ENCODE data around the gene MUC21. TPM values are rescaled to one million over a fixed set of nuclear protein-coding genes. Genes with fewer than 3 reads are reported as not detected.

Gene MUC21
- total and polyA plus RNA-seq, 4 donors = 0.20 to 0.75 TPM; not detected in 2

Other genes with a start within 250 kb of the MUC21 start
- 100 to 1,000 TPM; 172 to 222 TPM for gene FLOT1, start 241.0 kb upstream of the MUC21 start, total RNA-seq
- gene FLOT1, start 241.0 kb upstream of the MUC21 start, polyA plus RNA-seq = 100 to 1,000 TPM; 153 to 213 TPM
- 10 to 100 TPM; 62.0 to 72.9 TPM for gene IER3, start 239.2 kb upstream of the MUC21 start, total RNA-seq
- 10 to 100 TPM; 17.8 to 88.8 TPM for gene IER3, start 239.2 kb upstream of the MUC21 start, polyA plus RNA-seq
- 10 to 100 TPM; 29.5 to 32.0 TPM for gene DDR1, start 99.2 kb upstream of the MUC21 start, total RNA-seq
- 10 to 100 TPM in 1 of 2 donors, 1 to 10 TPM in 1; 6.8 to 15.4 TPM for gene DDR1, start 99.2 kb upstream of the MUC21 start, polyA plus RNA-seq
- 10 to 100 TPM; 31.2 to 37.0 TPM for gene GTF2H4, start 75.5 kb upstream of the MUC21 start, total RNA-seq
- 10 to 100 TPM in 1 of 2 donors, 1 to 10 TPM in 1; 3.9 to 88.2 TPM for gene GTF2H4, start 75.5 kb upstream of the MUC21 start, polyA plus RNA-seq
- 10 to 100 TPM; 16.0 to 19.1 TPM for gene VARS2, start 69.5 kb upstream of the MUC21 start, total RNA-seq
- gene VARS2, start 69.5 kb upstream of the MUC21 start, polyA plus RNA-seq = 10 to 100 TPM in 1 of 2 donors, 1 to 10 TPM in 1; 9.6 to 65.7 TPM
- gene SFTA2, start 51.5 kb upstream of the MUC21 start, total RNA-seq = not detected
- gene SFTA2, start 51.5 kb upstream of the MUC21 start, polyA plus RNA-seq = 1 to 10 TPM in 1 of 2 donors, not detected in 1; 2.4 TPM
- not detected for gene MUCL3, start 42.7 kb upstream of the MUC21 start, total RNA-seq
- under 1 TPM; 0.13 to 0.18 TPM for gene MUCL3, start 42.7 kb upstream of the MUC21 start, polyA plus RNA-seq
- gene MUC22, start 26.8 kb downstream of the MUC21 start, total RNA-seq = not detected
- gene MUC22, start 26.8 kb downstream of the MUC21 start, polyA plus RNA-seq = not detected
- not detected for gene C6orf15, start 128.9 kb downstream of the MUC21 start, total RNA-seq
- gene C6orf15, start 128.9 kb downstream of the MUC21 start, polyA plus RNA-seq = not detected
- gene PSORS1C1, start 131.1 kb downstream of the MUC21 start, total RNA-seq = 1 to 10 TPM; 3.0 to 4.3 TPM
- gene PSORS1C1, start 131.1 kb downstream of the MUC21 start, polyA plus RNA-seq = 1 to 10 TPM; 1.6 to 6.8 TPM
- gene CDSN, start 136.7 kb downstream of the MUC21 start, total RNA-seq = not detected
- not detected for gene CDSN, start 136.7 kb downstream of the MUC21 start, polyA plus RNA-seq
- not detected for gene PSORS1C2, start 155.3 kb downstream of the MUC21 start, total RNA-seq
- not detected for gene PSORS1C2, start 155.3 kb downstream of the MUC21 start, polyA plus RNA-seq
- 10 to 100 TPM; 13.7 to 23.2 TPM for gene CCHCR1, start 174.1 kb downstream of the MUC21 start, total RNA-seq
- gene CCHCR1, start 174.1 kb downstream of the MUC21 start, polyA plus RNA-seq = 10 to 100 TPM in 1 of 2 donors, 1 to 10 TPM in 1; 7.0 to 21.3 TPM
- 1 to 10 TPM; 3.1 to 8.3 TPM for gene TCF19, start 174.9 kb downstream of the MUC21 start, total RNA-seq
- 1 to 10 TPM; 3.4 to 4.2 TPM for gene TCF19, start 174.9 kb downstream of the MUC21 start, polyA plus RNA-seq
- 1 to 10 TPM in 1 of 2 donors, under 1 TPM in 1; 0.45 to 2.2 TPM for gene POU5F1, start 187.0 kb downstream of the MUC21 start, total RNA-seq
- 1 to 10 TPM in 1 of 2 donors, not detected in 1; 2.6 TPM for gene POU5F1, start 187.0 kb downstream of the MUC21 start, polyA plus RNA-seq